Mononuclear cell (primary cell): ENCODE data around the gene FKBP5. TPM values are rescaled to one million over a fixed set of nuclear protein-coding genes. Genes with fewer than 3 reads are reported as not detected.

Source experiments
- H3K27me3 ChIP-seq: 2 replicates; pipeline ENCODE4 v1.6.0; 2011; ENCODE audit warnings: low read length, control low read depth; ENCODE audit not compliant: insufficient read depth
- H3K4me1 ChIP-seq: 2 replicates; pipeline ENCODE4 v1.5.1; 2011; ENCODE audit warnings: mild to moderate bottlenecking, low read length, control low read depth; ENCODE audit not compliant: insufficient read depth
- H3K4me3 ChIP-seq: 2 replicates; pipeline ENCODE4 v1.5.1; 2011; ENCODE audit warnings: mild to moderate bottlenecking, low read length, moderate library complexity
- H3K9me3 ChIP-seq: 2 replicates; pipeline ENCODE4 v1.5.1; 2011; ENCODE audit warnings: low read depth, mild to moderate bottlenecking, control low read depth, low read length
- total RNA-seq: library from RNA; depleted of rRNA; stranded (reverse); fragments of >200 nt; gene quantifications from one replicate; pipeline ENCODE4 v1.2.3, GENCODE V29; 2012

The FKBP5 gene
- total RNA-seq, 1 donor, result 20.1 TPM

- no peaks in the 10 kb centered on the region for H3K9me3 ChIP-seq
- no peak overlapping the region for H3K4me3 ChIP-seq
- H3K27me3 ChIP-seq, result no peaks in the 10 kb centered on the region
- peaks cover 3% of the 10 kb centered on the region for H3K4me1 ChIP-seq
These were observed 52.8 kb downstream of the FKBP5 start for GRCh38 chr6:35635601-35636597.

- H3K4me3 ChIP-seq, result no peak overlapping the region
- H3K27me3 ChIP-seq, result no peaks in the 10 kb centered on the region
- peaks cover 3% of the 10 kb centered on the region for H3K4me1 ChIP-seq
- no peaks in the 10 kb centered on the region for H3K9me3 ChIP-seq
These were observed 54.4 kb downstream of the FKBP5 start for GRCh38 chr6:35634316-35634715.

- Histone ChIP-seq H3K9me3 (no peaks in the 10 kb centered on the region), H3K4me3 (no peak overlapping the region), H3K4me1 (peaks cover 3% of the 10 kb centered on the region), H3K27me3 (no peaks in the 10 kb centered on the region)
These were observed 55.1 kb downstream of the FKBP5 start for GRCh38 chr6:35633579-35634089.

GRCh38 chr6:35629876-35630378 lies 58.8 kb downstream of the FKBP5 start:
- no peaks in the 10 kb centered on the region for H3K27me3 ChIP-seq
- H3K9me3 ChIP-seq, result no peaks in the 10 kb centered on the region
- peaks cover 8% of the 10 kb centered on the region for H3K4me1 ChIP-seq
- H3K4me3 ChIP-seq, result no peak overlapping the region

- H3K27me3 ChIP-seq, result no peaks in the 10 kb centered on the region
- H3K9me3 ChIP-seq, result no peaks in the 10 kb centered on the region
- H3K4me1 ChIP-seq, result peaks cover 30% of the 10 kb centered on the region
- no peak overlapping the region for H3K4me3 ChIP-seq
These were observed 62.3 kb downstream of the FKBP5 start for GRCh38 chr6:35626401-35626800.

GRCh38 chr6:35624341-35625070 lies 64.2 kb downstream of the FKBP5 start:
- Histone ChIP-seq H3K4me1 (peaks cover 37% of the 10 kb centered on the region), H3K27me3 (no peaks in the 10 kb centered on the region)

GRCh38 chr6:35622283-35622682 lies 66.4 kb downstream of the FKBP5 start:
- H3K4me3 ChIP-seq, result no peak overlapping the region
- H3K4me1 ChIP-seq, result peaks cover 46% of the 10 kb centered on the region
- H3K9me3 ChIP-seq, result no peaks in the 10 kb centered on the region
- no peaks in the 10 kb centered on the region for H3K27me3 ChIP-seq

More at GRCh38 chr6:35624341-35625070, 64.2 kb downstream of the FKBP5 start:
- Histone ChIP-seq H3K4me3 (no peak overlapping the region), H3K9me3 (no peaks in the 10 kb centered on the region)

GRCh38 chr6:35620706-35621105 lies 68.0 kb downstream of the FKBP5 start:
- H3K4me1 ChIP-seq, result peaks cover 50% of the 10 kb centered on the region
- H3K27me3 ChIP-seq, result no peaks in the 10 kb centered on the region
- no peak overlapping the region for H3K4me3 ChIP-seq
- no peaks in the 10 kb centered on the region for H3K9me3 ChIP-seq

GRCh38 chr6:35613762-35614161 lies 75.0 kb downstream of the FKBP5 start:
- no peaks in the 10 kb centered on the region for H3K27me3 ChIP-seq
- H3K4me3 ChIP-seq, result no peak overlapping the region
- H3K4me1 ChIP-seq, result peaks cover 41% of the 10 kb centered on the region
- H3K9me3 ChIP-seq, result no peaks in the 10 kb centered on the region

- Histone ChIP-seq H3K27me3 (no peaks in the 10 kb centered on the region), H3K4me3 (no peak overlapping the region), H3K9me3 (no peaks in the 10 kb centered on the region), H3K4me1 (peaks cover 26% of the 10 kb centered on the region)
These were observed 77.5 kb downstream of the FKBP5 start for GRCh38 chr6:35611240-35611639.

- no peaks in the 10 kb centered on the region for H3K27me3 ChIP-seq
- H3K4me3 ChIP-seq, result no peak overlapping the region
- H3K9me3 ChIP-seq, result no peaks in the 10 kb centered on the region
- H3K4me1 ChIP-seq, result peaks cover 22% of the 10 kb centered on the region
These were observed 77.9 kb downstream of the FKBP5 start for GRCh38 chr6:35610830-35611229.

- Histone ChIP-seq H3K4me1 (peaks cover 15% of the 10 kb centered on the region), H3K4me3 (no peak overlapping the region), H3K27me3 (no peaks in the 10 kb centered on the region), H3K9me3 (no peaks in the 10 kb centered on the region)
These were observed 79.1 kb downstream of the FKBP5 start for GRCh38 chr6:35609588-35609987.

- Histone ChIP-seq H3K4me3 (no peak overlapping the region), H3K4me1 (peaks cover 23% of the 10 kb centered on the region), H3K27me3 (no peaks in the 10 kb centered on the region), H3K9me3 (no peaks in the 10 kb centered on the region)
These were observed 81.0 kb downstream of the FKBP5 start for GRCh38 chr6:35607517-35608233.

GRCh38 chr6:35605600-35605999 lies 83.1 kb downstream of the FKBP5 start:
- Histone ChIP-seq H3K27me3 (no peaks in the 10 kb centered on the region), H3K4me1 (peaks cover 37% of the 10 kb centered on the region), H3K4me3 (no peak overlapping the region), H3K9me3 (no peaks in the 10 kb centered on the region)
